GM19025 (cell line): Measurements from ENCODE around the gene RLN3.

Experiments used
- ATAC-seq: cut with Tn5 transposase; IDR thresholded peaks from one replicate; pipeline ENCODE4 v1.9.1; 2021; ENCODE audit warnings: mild to moderate bottlenecking, low read depth, moderate library complexity; ENCODE audit not compliant: unreplicated experiment

The RLN3 gene

DNA sequence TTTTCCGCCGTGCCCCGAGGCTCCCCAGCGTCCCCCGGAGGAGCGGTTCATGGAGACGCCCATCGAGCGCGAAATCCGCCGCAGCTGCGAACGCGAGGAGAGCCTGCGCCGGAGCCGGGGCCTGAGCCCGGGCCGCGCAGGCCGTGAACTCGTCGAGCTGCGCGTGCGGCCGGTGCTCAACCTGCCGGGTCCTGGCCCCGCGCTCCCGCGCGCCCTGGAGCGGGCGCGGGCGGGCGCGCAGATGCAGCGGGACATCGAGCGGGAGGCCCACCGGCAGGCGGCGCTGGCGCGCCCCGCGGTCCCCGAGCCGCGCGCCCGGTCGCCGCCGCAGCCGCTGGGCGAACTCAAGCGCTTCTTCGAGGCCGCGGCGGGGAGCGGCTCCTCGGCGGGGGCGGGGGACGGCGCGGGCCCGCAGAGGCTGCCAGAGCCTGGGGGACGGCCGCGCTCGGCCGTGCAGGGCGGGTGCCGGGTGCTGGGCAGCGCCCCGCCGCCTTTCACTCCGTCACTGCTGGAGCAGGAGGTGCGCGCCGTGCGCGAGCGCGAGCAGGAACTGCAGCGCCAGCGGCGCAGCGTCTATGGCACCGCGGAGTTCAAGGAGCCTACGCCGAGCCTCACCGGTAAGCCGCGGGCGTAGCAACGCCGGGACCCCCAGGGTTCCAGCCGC lies 45.4 kb downstream of the RLN3 start:
- ATAC-seq, result peak; percentile 44

GRCh38 chr19:14073925-14074838 lies 46.2 kb downstream of the RLN3 start:
- no peak for ATAC-seq

- ATAC-seq, result no peak
These were observed 50.5 kb downstream of the RLN3 start for GRCh38 chr19:14078411-14078810.
